Keratinocyte (primary cell): ENCODE measurements around the gene ATN1. TPM values are rescaled to one million over a fixed set of nuclear protein-coding genes. Genes with fewer than 3 reads are reported as not detected.

Experiments used
- DNase-seq: peaks from one replicate; pipeline ENCODE4 v3.0.0-alpha.2; 2011; ENCODE audit warnings: low read depth, missing footprints, low spot score
- FAIRE-seq: peaks from 2 replicates; lab custom pipeline; 2011; peaks lifted over from hg19 to GRCh38; lab: Jason Lieb, UNC
- H2AFZ ChIP-seq: 2 replicates; pipeline ENCODE4 v1.6.0; 2012; ENCODE audit warnings: low read length, control low read depth, inconsistent platforms; ENCODE audit not compliant: control insufficient read depth
- H3K27ac ChIP-seq: 2 replicates; pipeline ENCODE4 v1.5.1; 2011; ENCODE audit warnings: low read length; ENCODE audit not compliant: control insufficient read depth, insufficient read depth
- H3K27me3 ChIP-seq: 3 replicates; pipeline ENCODE4 v1.6.0; 2011; ENCODE audit warnings: low read length; ENCODE audit not compliant: control insufficient read depth, insufficient read depth; ENCODE audit errors: extremely low read depth
- H3K36me3 ChIP-seq, 2 experiments: 2 replicates in 1 of 2; 3 replicates in 1 of 2; pipeline ENCODE4 v1.5.1; 2011; ENCODE audit warnings: low read length in 2 of 2, mild to moderate bottlenecking in 1 of 2; ENCODE audit not compliant: control insufficient read depth in 2 of 2, insufficient read depth in 2 of 2; ENCODE audit errors: extremely low read depth in 1 of 2
- H3K4me1 ChIP-seq: 3 replicates; pipeline ENCODE4 v1.5.1; 2011; ENCODE audit warnings: low read length; ENCODE audit not compliant: control insufficient read depth, insufficient read depth; ENCODE audit errors: extremely low read depth
- H3K4me2 ChIP-seq: 3 replicates; pipeline ENCODE4 v1.6.0; 2011; ENCODE audit warnings: low read depth, low read length; ENCODE audit not compliant: control insufficient read depth, insufficient read depth; ENCODE audit errors: extremely low read depth
- H3K4me3 ChIP-seq, 3 experiments: fragments of 200-600 bp in 1 of 3; sonication (generic) in 1 of 3; 2 replicates in 2 of 3; 3 replicates in 1 of 3; pipeline ENCODE4 v1.5.1; 2011 to 2016; ENCODE audit warnings: low read length in 3 of 3, mild to moderate bottlenecking in 3 of 3, control low read depth in 2 of 3, inconsistent platforms in 1 of 3, low read depth in 1 of 3, mixed read lengths in 1 of 3, mixed run types in 1 of 3, moderate library complexity in 1 of 3; ENCODE audit not compliant: control insufficient read depth in 2 of 3, insufficient read depth in 2 of 3; ENCODE audit errors: extremely low read depth in 1 of 3
- H3K79me2 ChIP-seq: 2 replicates; pipeline ENCODE4 v1.6.0; 2012; ENCODE audit warnings: low read length; ENCODE audit not compliant: control insufficient read depth, insufficient read depth
- H3K9ac ChIP-seq: 3 replicates; pipeline ENCODE4 v1.6.0; 2011; ENCODE audit warnings: low read length; ENCODE audit not compliant: control insufficient read depth, insufficient read depth; ENCODE audit errors: extremely low read depth
- H3K9me1 ChIP-seq: 3 replicates; pipeline ENCODE4 v1.6.0; 2011; ENCODE audit warnings: low read length; ENCODE audit not compliant: control insufficient read depth, insufficient read depth; ENCODE audit errors: extremely low read depth
- H3K9me3 ChIP-seq: 2 replicates; pipeline ENCODE4 v1.5.1; 2012; ENCODE audit warnings: low read depth, low read length; ENCODE audit not compliant: control insufficient read depth
- H4K20me1 ChIP-seq: 3 replicates; pipeline ENCODE4 v1.6.0; 2011; ENCODE audit warnings: low read length; ENCODE audit not compliant: control insufficient read depth, insufficient read depth; ENCODE audit errors: extremely low read depth
- EZH2 ChIP-seq: IDR thresholded peaks from one replicate; pipeline ENCODE4 v1.6.1; 2012; ENCODE audit warnings: inconsistent platforms, mild to moderate bottlenecking, low read length, moderate library complexity
- dilution Hi-C: fragments of 300-500 bp; cut with MboI; formaldehyde crosslinking; loops from one replicate; pipeline ENCODE4 v1.7.0; 2020; ENCODE audit warnings: low sequenced_read_pairs; ENCODE audit not compliant: extremely low pct_ligation_motif_present
- polyA plus RNA-seq, 5 experiments: library from polyadenylated mRNA; depleted of rRNA in 3 of 5; stranded (reverse) in 3 of 5; stranded (forward) in 1 of 5; unstranded in 1 of 5; fragments of >200 nt; gene quantifications; 1 replicate in 1 of 5; 2 replicates in 3 of 5; 3 replicates in 1 of 5; pipeline versions ENCODE4 v1.2.1 to v1.2.3, GENCODE V29; 2011 to 2012; ENCODE audit warnings: missing spikeins in 2 of 5, low read depth in 1 of 5, low replicate concordance in 1 of 5
- TF ChIP-seq, protein P1 (sequence below), 3 experiments: IDR thresholded peaks in 1 of 3; conservative IDR thresholded peaks in 1 of 3; optimal IDR thresholded peaks in 1 of 3; 2 replicates in 2 of 3; 3 replicates in 1 of 3; pipeline versions ENCODE3 to v1.5.1; 2011; ENCODE audit warnings: low read length in 3 of 3, mild to moderate bottlenecking in 3 of 3, moderate library complexity in 2 of 3, control low read depth in 1 of 3, inconsistent platforms in 1 of 3; ENCODE audit not compliant: insufficient read depth in 2 of 3; ENCODE audit errors: extremely low read depth in 1 of 3

ATN1 gene
- polyA plus RNA-seq, 1 donor (not counting 4 experiments of a cell fraction or from before 2014, with no cell fraction given), result 6.2 TPM

DNA sequence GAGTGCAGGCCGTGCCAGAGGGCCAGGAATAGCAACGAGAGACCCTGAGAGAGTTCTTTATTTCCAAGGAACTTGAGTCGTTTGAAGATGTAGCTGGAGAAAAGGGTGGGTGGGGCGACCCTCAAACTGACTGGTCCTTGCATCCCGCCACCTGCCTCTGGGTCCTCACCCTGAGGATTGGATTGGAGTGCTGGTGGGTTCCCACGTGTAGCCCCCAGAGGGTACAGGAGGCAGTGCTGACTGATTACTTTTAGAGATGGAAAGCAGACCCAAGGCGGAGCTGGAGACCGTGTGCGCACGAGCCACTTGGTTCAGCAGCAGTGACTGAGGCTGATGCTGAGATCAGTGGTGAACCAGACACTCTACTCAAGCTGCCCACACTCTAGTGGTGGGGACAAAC, 49.9 kb downstream of the ATN1 start:
- Histone ChIP-seq H3K9me3 (no peaks in the 10 kb centered on the region), H3K9me1 (no peaks in the 10 kb centered on the region), H3K4me3 (no peak overlapping the region), H4K20me1 (peaks cover 3% of the 10 kb centered on the region), H3K4me1 (peaks cover 21% of the 10 kb centered on the region), H3K27ac (no peak overlapping the region), H2AFZ (no peak overlapping the region), H3K9ac (no peak overlapping the region), H3K27me3 (no peaks in the 10 kb centered on the region), H3K4me2 (no peak overlapping the region), H3K36me3 (peaks cover 33 to 70% of the 10 kb centered on the region in 2 experiments), H3K79me2 (peaks cover 15% of the 10 kb centered on the region)
- DNase-seq (no peak), FAIRE-seq (no peak)
- TF ChIP-seq EZH2, result no peak
- TF ChIP-seq, protein P1, sequence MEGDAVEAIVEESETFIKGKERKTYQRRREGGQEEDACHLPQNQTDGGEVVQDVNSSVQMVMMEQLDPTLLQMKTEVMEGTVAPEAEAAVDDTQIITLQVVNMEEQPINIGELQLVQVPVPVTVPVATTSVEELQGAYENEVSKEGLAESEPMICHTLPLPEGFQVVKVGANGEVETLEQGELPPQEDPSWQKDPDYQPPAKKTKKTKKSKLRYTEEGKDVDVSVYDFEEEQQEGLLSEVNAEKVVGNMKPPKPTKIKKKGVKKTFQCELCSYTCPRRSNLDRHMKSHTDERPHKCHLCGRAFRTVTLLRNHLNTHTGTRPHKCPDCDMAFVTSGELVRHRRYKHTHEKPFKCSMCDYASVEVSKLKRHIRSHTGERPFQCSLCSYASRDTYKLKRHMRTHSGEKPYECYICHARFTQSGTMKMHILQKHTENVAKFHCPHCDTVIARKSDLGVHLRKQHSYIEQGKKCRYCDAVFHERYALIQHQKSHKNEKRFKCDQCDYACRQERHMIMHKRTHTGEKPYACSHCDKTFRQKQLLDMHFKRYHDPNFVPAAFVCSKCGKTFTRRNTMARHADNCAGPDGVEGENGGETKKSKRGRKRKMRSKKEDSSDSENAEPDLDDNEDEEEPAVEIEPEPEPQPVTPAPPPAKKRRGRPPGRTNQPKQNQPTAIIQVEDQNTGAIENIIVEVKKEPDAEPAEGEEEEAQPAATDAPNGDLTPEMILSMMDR (optimal IDR thresholded peaks at IDR 0.05 in 1 of 3, IDR thresholded peaks at IDR 0.05 in 1 of 3, conservative IDR thresholded peaks at IDR 0.05 in 1 of 3; ENCODE audit: extremely low read depth in 1 of 3, insufficient read depth in 2 of 3, low read length in 3 of 3), result no peak
- dilution Hi-C loops, result no loop called here

DNA sequence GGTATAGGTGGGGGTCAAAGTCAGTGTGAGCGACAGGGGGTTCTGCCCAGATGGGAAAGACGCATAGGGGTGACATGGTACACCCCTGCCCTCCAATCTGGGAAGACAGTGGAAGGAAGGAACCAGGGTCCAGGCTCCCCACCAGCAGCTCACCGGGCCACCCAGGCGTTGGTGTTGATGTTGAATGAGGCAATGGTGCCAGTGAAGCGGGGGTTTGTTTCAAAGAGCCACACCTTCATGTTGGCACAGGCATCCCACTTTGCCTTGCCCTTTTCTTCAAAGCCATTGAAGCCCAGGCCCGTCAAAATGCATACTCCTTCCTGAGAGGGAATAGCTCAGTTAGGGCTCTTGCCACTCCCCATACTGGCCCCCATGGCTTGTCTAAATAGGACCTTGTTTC, 50.4 kb downstream of the ATN1 start:
- Histone ChIP-seq H3K27ac (peak overlapping the region; percentile 62), H2AFZ (no peak overlapping the region), H3K9me1 (no peaks in the 10 kb centered on the region), H4K20me1 (peaks cover 3% of the 10 kb centered on the region), H3K36me3 (peaks cover 36 to 71% of the 10 kb centered on the region in 2 experiments), H3K9ac (no peak overlapping the region), H3K4me3 (no peak overlapping the region), H3K9me3 (no peaks in the 10 kb centered on the region), H3K4me2 (no peak overlapping the region), H3K4me1 (peaks cover 21% of the 10 kb centered on the region), H3K79me2 (peaks cover 9% of the 10 kb centered on the region), H3K27me3 (no peaks in the 10 kb centered on the region)
- no peak for TF ChIP-seq EZH2
- TF ChIP-seq, protein P1 (optimal IDR thresholded peaks at IDR 0.05 in 1 of 3, IDR thresholded peaks at IDR 0.05 in 1 of 3, conservative IDR thresholded peaks at IDR 0.05 in 1 of 3; ENCODE audit: extremely low read depth in 1 of 3, insufficient read depth in 2 of 3, low read length in 3 of 3), result no peak
- dilution Hi-C loops, result no loop called here
- DNase-seq, result no peak
- FAIRE-seq, result no peak
